GM18909 (cell line): ENCODE data around the gene BMPR1A.

Experiments
- ATAC-seq: cut with Tn5 transposase; IDR thresholded peaks from one replicate; pipeline ENCODE4 v1.9.1; 2021; ENCODE audit warnings: mild to moderate bottlenecking; ENCODE audit not compliant: unreplicated experiment, poor library complexity

The BMPR1A gene

GRCh38 chr10:86758189-86759072 is 2.0 kb downstream of the BMPR1A start:
- ATAC-seq = no peak

- ATAC-seq = no peak
These were observed 2.8 kb downstream of the BMPR1A start for GRCh38 chr10:86759073-86759672.

- ATAC-seq = no peak
These were observed 7.0 kb downstream of the BMPR1A start for GRCh38 chr10:86763404-86763803.

- ATAC-seq = no peak
These were observed 9.1 kb downstream of the BMPR1A start for GRCh38 chr10:86765548-86765947.

- ATAC-seq = no peak
These were observed 12.1 kb downstream of the BMPR1A start for GRCh38 chr10:86768412-86769062.

- ATAC-seq = no peak
These were observed 13.6 kb downstream of the BMPR1A start for GRCh38 chr10:86769991-86770390.

- no peak for ATAC-seq
These were observed 14.1 kb downstream of the BMPR1A start for GRCh38 chr10:86770412-86770960.

- no peak for ATAC-seq
These were observed 17.1 kb downstream of the BMPR1A start for GRCh38 chr10:86773498-86773897.

GRCh38 chr10:86775056-86775869 is 18.8 kb downstream of the BMPR1A start:
- ATAC-seq = peak; percentile 78

GRCh38 chr10:86775870-86776180 is 19.4 kb downstream of the BMPR1A start:
- ATAC-seq = no peak

GRCh38 chr10:86779220-86780017 is 23.0 kb downstream of the BMPR1A start:
- ATAC-seq = no peak

GRCh38 chr10:86782701-86783418 is 26.4 kb downstream of the BMPR1A start:
- ATAC-seq = peak; percentile 62

GRCh38 chr10:86785037-86785436 is 28.6 kb downstream of the BMPR1A start:
- ATAC-seq = no peak

- ATAC-seq = no peak
These were observed 29.5 kb downstream of the BMPR1A start for GRCh38 chr10:86785968-86786367.

- no peak for ATAC-seq
These were observed 29.9 kb downstream of the BMPR1A start for GRCh38 chr10:86786368-86786767.

GRCh38 chr10:86790394-86790793 is 34.0 kb downstream of the BMPR1A start:
- ATAC-seq = no peak

- no peak for ATAC-seq
These were observed 36.2 kb downstream of the BMPR1A start for GRCh38 chr10:86792461-86793167.

- no peak for ATAC-seq
These were observed 37.3 kb downstream of the BMPR1A start for GRCh38 chr10:86793696-86794095.
